Upper lobe of left lung (tissue), 6 donors: ENCODE measurements around the gene SSTR3. TPM values are rescaled to one million over a fixed set of nuclear protein-coding genes. Genes with fewer than 3 reads are reported as not detected.

ENCODE experiments used
- ATAC-seq, 2 donors: fragments of 200-7000 bp; cut with Tn5 transposase; one replicate each; pipeline ENCODE4 v1.9.1; 2022; ENCODE audit warnings: mild to moderate bottlenecking in 2 of 2, moderate library complexity in 2 of 2; ENCODE audit not compliant: low FRiP score in 2 of 2
- DNase-seq, 2 donors: peaks; one replicate each; pipeline ENCODE4 v3.0.0-alpha.2; 2019 to 2020
- H3K27ac ChIP-seq, 4 donors: fragments of 200-600 bp; sonication (generic); one replicate each; pipeline ENCODE4 v1.5.1; 2016 to 2019
- H3K27me3 ChIP-seq, 4 donors: fragments of 200-600 bp; sonication (generic); one replicate each; pipeline ENCODE4 v1.5.1; 2017 to 2019
- H3K36me3 ChIP-seq, 4 donors: fragments of 200-600 bp; sonication (generic); one replicate each; pipeline ENCODE4 v1.5.1; 2016 to 2019
- H3K4me1 ChIP-seq, 4 donors: fragments of 200-600 bp; sonication (generic); one replicate each; pipeline ENCODE4 v1.5.1; 2018 to 2019
- H3K4me3 ChIP-seq, 4 donors: fragments of 200-600 bp; sonication (generic); one replicate each; pipeline ENCODE4 v1.5.1; 2017 to 2019; ENCODE audit warnings: mild to moderate bottlenecking in 2 of 4, moderate library complexity in 1 of 4
- H3K9me3 ChIP-seq, 4 donors: fragments of 200-600 bp; sonication (generic); one replicate each; pipeline ENCODE4 v1.5.1; 2018 to 2019
- EP300 ChIP-seq, 4 donors: sonication (generic); formaldehyde crosslinking; IDR thresholded peaks; one replicate each; pipeline ENCODE4 v1.5.1; 2017; ENCODE audit warnings: antibody characterized with exemption in 4 of 4, control low read depth in 2 of 4
- POLR2A ChIP-seq, 4 donors: fragments of 450-650 bp; IDR thresholded peaks; one replicate each; pipeline ENCODE4 v1.5.1; 2016 to 2017; ENCODE audit warnings: antibody characterized with exemption in 4 of 4, mild to moderate bottlenecking in 2 of 4
- POLR2AphosphoS5 ChIP-seq, 2 donors: sonication (generic); formaldehyde crosslinking; IDR thresholded peaks; one replicate each; pipeline ENCODE4 v1.5.1; 2017; ENCODE audit warnings: antibody characterized with exemption in 2 of 2
- WGBS, 2 donors: methylation state at CpG; one replicate each; pipeline ENCODE4 v1.1.5; 2017 to 2018; 5-methylcytosine and 5-hydroxymethylcytosine counted together
- total RNA-seq, 6 donors: library from RNA; depleted of rRNA in 4 of 6; stranded (reverse); fragments of >200 nt in 4 of 6; gene quantifications; one replicate each; pipeline versions ENCODE4 v1.1.0 to v1.2.1, GENCODE V29; 2016 to 2021
- TF ChIP-seq, protein P1 (sequence below), 6 experiments: fragments of 450-650 bp in 4 of 6; fragments of 200-600 bp in 2 of 6; sonication (generic) in 2 of 6; IDR thresholded peaks; one replicate each; pipeline ENCODE4 v1.5.1; 2016 to 2019; ENCODE audit warnings: antibody characterized with exemption in 6 of 6
- donor health status: DM: no; HTN: no; CAD: no; lungs with moderate emphysema.
- donor health status: DM: no; HTN: yes; CAD: no; lungs with severe emphysema.

The SSTR3 gene
- total RNA-seq, 6 donors from 2014 or later, result 0.06 to 0.13 TPM; not detected in 4

DNA sequence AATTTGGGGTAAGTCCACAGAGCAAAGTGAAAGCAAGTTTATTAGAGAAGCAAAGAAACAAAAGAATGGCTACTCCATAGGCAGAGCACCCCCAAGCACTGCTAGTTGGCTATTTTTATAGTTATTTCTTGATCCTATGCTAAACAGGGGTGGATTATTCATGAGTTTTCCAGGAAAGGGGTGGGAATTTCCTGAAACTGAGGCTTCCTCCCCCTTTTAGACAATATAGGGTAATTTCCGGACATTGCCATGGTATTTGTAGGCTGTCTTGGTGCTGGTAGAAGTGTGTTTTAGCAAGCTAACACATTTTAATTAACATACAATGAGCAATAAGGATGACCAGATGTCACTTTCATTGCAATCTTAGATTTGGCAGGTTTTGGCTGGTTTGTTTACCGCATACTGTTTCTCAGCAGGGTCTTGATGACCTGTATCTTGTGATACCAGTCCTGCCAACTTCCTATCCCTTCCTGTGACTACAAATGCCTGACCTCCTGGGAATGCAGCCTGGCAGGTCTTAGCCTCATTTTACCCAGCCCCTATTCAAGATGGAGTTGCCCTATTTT is 23.3 kb downstream of the SSTR3 start:
- DNase-seq (no peak), ATAC-seq (no peak)
- Histone ChIP-seq H3K9me3 (no peaks in the 10 kb centered on the region), H3K36me3 (no peaks in the 10 kb centered on the region), H3K27me3 (no peaks in the 10 kb centered on the region), H3K4me3 (no peak overlapping the region), H3K4me1 (peaks cover 37 to 40% (median 37%) of the 10 kb centered on the region in 4 donors), H3K27ac (peak overlapping the region; percentile 68 to 89 (median 88))
- TF ChIP-seq POLR2AphosphoS5 (IDR thresholded peaks at IDR 0.05), result peak; percentile 13 to 53
- TF ChIP-seq, protein P1, sequence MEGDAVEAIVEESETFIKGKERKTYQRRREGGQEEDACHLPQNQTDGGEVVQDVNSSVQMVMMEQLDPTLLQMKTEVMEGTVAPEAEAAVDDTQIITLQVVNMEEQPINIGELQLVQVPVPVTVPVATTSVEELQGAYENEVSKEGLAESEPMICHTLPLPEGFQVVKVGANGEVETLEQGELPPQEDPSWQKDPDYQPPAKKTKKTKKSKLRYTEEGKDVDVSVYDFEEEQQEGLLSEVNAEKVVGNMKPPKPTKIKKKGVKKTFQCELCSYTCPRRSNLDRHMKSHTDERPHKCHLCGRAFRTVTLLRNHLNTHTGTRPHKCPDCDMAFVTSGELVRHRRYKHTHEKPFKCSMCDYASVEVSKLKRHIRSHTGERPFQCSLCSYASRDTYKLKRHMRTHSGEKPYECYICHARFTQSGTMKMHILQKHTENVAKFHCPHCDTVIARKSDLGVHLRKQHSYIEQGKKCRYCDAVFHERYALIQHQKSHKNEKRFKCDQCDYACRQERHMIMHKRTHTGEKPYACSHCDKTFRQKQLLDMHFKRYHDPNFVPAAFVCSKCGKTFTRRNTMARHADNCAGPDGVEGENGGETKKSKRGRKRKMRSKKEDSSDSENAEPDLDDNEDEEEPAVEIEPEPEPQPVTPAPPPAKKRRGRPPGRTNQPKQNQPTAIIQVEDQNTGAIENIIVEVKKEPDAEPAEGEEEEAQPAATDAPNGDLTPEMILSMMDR (IDR thresholded peaks at IDR 0.05), result no peak
- TF ChIP-seq POLR2A (IDR thresholded peaks at IDR 0.05), result no peak
- TF ChIP-seq EP300 (IDR thresholded peaks at IDR 0.05), result peak in 2 of 4 donors; percentile 7 to 28
- 49 to 61% methylated on average over 2 of the region's 2 CpGs for WGBS, 2 donors

DNA sequence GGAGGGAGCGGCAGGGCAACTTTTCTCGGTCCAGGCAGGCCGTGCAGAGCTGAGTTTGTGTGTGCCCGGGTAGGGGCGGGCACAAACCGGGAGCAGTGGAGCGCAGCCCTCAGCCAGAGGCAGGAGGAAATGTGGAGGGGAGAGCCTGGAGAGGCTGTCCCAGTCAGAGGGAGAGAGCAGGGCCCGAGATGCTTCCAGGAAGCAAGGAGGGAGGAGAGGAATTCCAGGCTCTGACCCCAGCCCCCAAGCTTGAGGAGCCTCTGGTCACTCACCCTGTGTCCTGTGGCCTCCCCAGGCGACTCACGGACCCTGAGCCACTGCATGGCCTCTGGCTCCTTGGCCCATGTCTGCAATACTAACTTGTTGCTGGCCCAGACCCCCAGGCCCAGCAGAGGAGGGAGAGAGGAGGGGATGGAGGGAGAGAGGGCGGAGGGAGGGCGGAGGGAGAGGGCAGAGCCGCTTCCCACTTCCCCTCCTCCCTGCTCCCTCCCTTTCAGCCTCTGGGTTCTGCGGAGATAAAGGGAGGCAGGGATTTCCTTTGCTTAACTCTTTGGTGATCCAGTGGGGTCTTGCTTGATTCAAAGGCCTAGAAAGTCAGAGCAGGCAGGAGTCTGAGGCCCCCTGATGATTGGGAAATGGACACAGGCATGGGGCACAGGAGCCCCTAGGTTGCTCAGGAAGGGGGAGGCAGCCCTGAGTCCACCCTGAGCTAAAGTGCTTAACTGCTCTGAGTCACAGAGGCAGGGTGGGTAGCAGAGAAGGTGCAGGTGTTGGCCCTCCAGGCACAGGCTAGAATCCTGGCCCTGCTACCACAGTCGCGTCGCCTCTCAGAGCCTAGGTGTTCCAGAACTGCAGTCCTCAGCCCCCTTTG is 24.2 kb downstream of the SSTR3 start, which contains the start of gene C1QTNF6:
TSS of gene C1QTNF6 (minus strand) at position 357 of the 871 bp plus-strand sequence. CDS start at position 323, 34 bp downstream.
- Histone ChIP-seq H3K4me3 (peak within 1 kb of the TSS in 3 of 4 donors; percentile 22 to 43 (median 39)), H3K4me1 (peaks cover 35 to 38% (median 37%) of the 10 kb centered on the region in 4 donors), H3K36me3 (no peaks in the 10 kb centered on the region), H3K27me3 (no peaks in the 10 kb centered on the region), H3K9me3 (no peaks in the 10 kb centered on the region), H3K27ac (peak within 1 kb of the TSS; percentile 68 to 89 (median 88))
- TF ChIP-seq POLR2AphosphoS5 (IDR thresholded peaks at IDR 0.05) (no peak), EP300 (IDR thresholded peaks at IDR 0.05) (no peak), POLR2A (IDR thresholded peaks at IDR 0.05) (no peak)
- TF ChIP-seq, protein P1 (IDR thresholded peaks at IDR 0.05), result no peak
- ATAC-seq (peak; percentile 72 to 83), DNase-seq (no peak)
- WGBS, 2 donors, result 26 to 34% methylated on average over 15 to 16 of the region's 17 CpGs

DNA sequence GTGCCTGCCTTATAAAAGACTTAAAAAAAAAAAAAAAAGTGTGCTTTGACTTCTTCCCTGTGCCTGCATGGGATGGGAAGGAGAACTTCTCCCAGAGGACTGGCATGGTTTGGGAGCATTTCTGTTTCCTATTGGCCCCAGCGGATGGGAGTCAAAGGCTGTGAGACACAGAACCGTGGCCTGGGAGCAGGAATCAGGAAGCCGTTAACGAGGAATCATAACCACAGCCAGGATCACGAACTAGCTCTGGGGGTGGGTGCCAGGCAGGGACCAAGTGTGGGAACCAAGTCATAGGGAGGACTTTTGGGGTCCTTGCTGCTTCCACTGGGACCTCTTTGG is 24.8 kb downstream of the SSTR3 start:
- Histone ChIP-seq H3K27ac (peak overlapping the region; percentile 68 to 89 (median 88)), H3K4me3 (peak overlapping the region in 3 of 4 donors; percentile 22 to 43 (median 39)), H3K9me3 (no peaks in the 10 kb centered on the region), H3K4me1 (peaks cover 35 to 38% (median 37%) of the 10 kb centered on the region in 4 donors), H3K36me3 (no peaks in the 10 kb centered on the region), H3K27me3 (no peaks in the 10 kb centered on the region)
- TF ChIP-seq, protein P1 (IDR thresholded peaks at IDR 0.05), result no peak
- no peak for TF ChIP-seq POLR2A (IDR thresholded peaks at IDR 0.05)
- no peak for TF ChIP-seq EP300 (IDR thresholded peaks at IDR 0.05)
- TF ChIP-seq POLR2AphosphoS5 (IDR thresholded peaks at IDR 0.05), result no peak
- DNase-seq (no peak), ATAC-seq (peak in 1 of 2 donors; percentile 25)
- 18 to 29% methylated on average over 5 of the region's 5 CpGs for WGBS, 2 donors

DNA sequence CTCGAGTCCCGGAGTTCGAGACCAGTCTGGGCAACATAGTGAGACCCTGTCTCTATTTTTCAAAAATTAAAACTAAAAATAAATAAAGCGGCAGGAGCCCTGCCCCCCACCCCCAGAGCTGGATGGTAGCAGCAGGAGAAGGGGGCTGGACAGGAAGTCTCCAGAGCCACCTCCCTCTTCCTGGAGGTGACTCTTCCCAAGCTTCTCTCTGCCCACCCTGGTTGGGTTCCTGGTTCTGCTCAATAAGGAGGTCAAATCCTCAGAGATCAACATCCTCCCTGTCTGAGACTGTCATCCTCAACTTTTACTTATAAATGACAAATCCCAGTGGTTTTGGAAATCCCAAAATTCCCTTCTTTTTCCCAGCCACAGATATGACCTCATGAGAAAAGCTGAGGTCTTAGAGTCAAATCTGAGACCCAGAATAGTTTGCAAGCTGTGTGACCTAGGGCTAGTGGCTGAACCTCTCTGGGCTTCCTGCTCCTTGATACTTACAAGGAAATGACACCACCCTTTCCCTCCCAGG is 25.2 kb downstream of the SSTR3 start:
- H3K27ac ChIP-seq, result peak overlapping the region; percentile 68 to 89 (median 88)
- DNase-seq (no peak), ATAC-seq (no peak)
- H3K4me3 ChIP-seq, result peak overlapping the region in 2 of 4 donors; percentile 39 to 43
- no peaks in the 10 kb centered on the region for H3K9me3 ChIP-seq
- 56 to 57% methylated on average over 4 of the region's 4 CpGs for WGBS, 2 donors
- TF ChIP-seq POLR2A (IDR thresholded peaks at IDR 0.05) (no peak), POLR2AphosphoS5 (IDR thresholded peaks at IDR 0.05) (peak in 1 of 2 donors; percentile 35)
- peaks cover 35 to 38% (median 37%) of the 10 kb centered on the region in 4 donors for H3K4me1 ChIP-seq
- no peaks in the 10 kb centered on the region for H3K36me3 ChIP-seq
- H3K27me3 ChIP-seq, result no peaks in the 10 kb centered on the region
